Stimulated activated naive CD8-positive, alpha-beta T cell treated with anti-CD3 and anti-CD28 coated beads, Interleukin-15, amount 100 ng/mL, for 72 hours (primary cell): ENCODE data around the gene ADORA1.
A peak's percentile ranks its signal among the peaks of the same experiment; 100 is the strongest.

ENCODE experiments used
- ATAC-seq: fragments of 150-1000 bp; cut with Tn5 transposase; 2 replicates; pipeline ENCODE4 v1.10.0; 2021; ENCODE audit warnings: mild to moderate bottlenecking, moderate library complexity
- DNase-seq, 2 donors: peaks; one replicate each; pipeline ENCODE4 v3.0.0; 2021 to 2022
- H3K27ac Mint-ChIP-seq, 2 donors: one replicate each; pipeline ENCODE4 v1.8.0; 2022; ENCODE audit warnings: mild to moderate bottlenecking in 2 of 2, mixed read lengths in 2 of 2, moderate library complexity in 2 of 2
- H3K27me3 Mint-ChIP-seq: one replicate; pipeline ENCODE4 v1.8.0; 2022; ENCODE audit warnings: mixed read lengths
- H3K4me1 Mint-ChIP-seq: one replicate; pipeline ENCODE4 v1.8.0; 2022; ENCODE audit warnings: mild to moderate bottlenecking, mixed read lengths
- H3K4me3 Mint-ChIP-seq, 2 donors: one replicate each; pipeline ENCODE4 v1.8.0; 2022; ENCODE audit warnings: mild to moderate bottlenecking in 2 of 2, mixed read lengths in 2 of 2, moderate library complexity in 1 of 2
- H3K9me3 Mint-ChIP-seq, 2 donors: one replicate each; pipeline ENCODE4 v1.8.0; 2022; ENCODE audit warnings: mixed read lengths in 2 of 2

The ADORA1 gene

GRCh38 chr1:203167026-203167912 lies 39.7 kb downstream of the ADORA1 start:
- peak; percentile 26 for ATAC-seq
- H3K27me3 Mint-ChIP-seq, result peaks cover 13% of the 10 kb centered on the region
- H3K4me1 Mint-ChIP-seq, result peaks cover 11% of the 10 kb centered on the region
- no peak overlapping the region for H3K27ac Mint-ChIP-seq
- no peaks in the 10 kb centered on the region for H3K9me3 Mint-ChIP-seq
- no peak overlapping the region for H3K4me3 Mint-ChIP-seq
- DNase-seq, result no peak

GRCh38 chr1:203167913-203168200 lies 40.3 kb downstream of the ADORA1 start:
- no peak for ATAC-seq
- no peak for DNase-seq
- Mint-ChIP-seq H3K4me3 (no peak overlapping the region), H3K27ac (no peak overlapping the region), H3K4me1 (peaks cover 11% of the 10 kb centered on the region), H3K9me3 (no peaks in the 10 kb centered on the region), H3K27me3 (peaks cover 7% of the 10 kb centered on the region)

- no peak for DNase-seq
- Mint-ChIP-seq H3K9me3 (no peaks in the 10 kb centered on the region), H3K27ac (no peak overlapping the region), H3K4me3 (no peak overlapping the region), H3K27me3 (peaks cover 3% of the 10 kb centered on the region), H3K4me1 (peaks cover 11% of the 10 kb centered on the region)
- no peak for ATAC-seq
These were observed 40.8 kb downstream of the ADORA1 start for GRCh38 chr1:203168256-203168786.

GRCh38 chr1:203168991-203169390 lies 41.5 kb downstream of the ADORA1 start:
- Mint-ChIP-seq H3K4me1 (peaks cover 11% of the 10 kb centered on the region), H3K27ac (peak overlapping the region; percentile 4 to 37), H3K9me3 (no peaks in the 10 kb centered on the region), H3K4me3 (no peak overlapping the region), H3K27me3 (no peaks in the 10 kb centered on the region)
- DNase-seq (no peak), ATAC-seq (no peak)

DNA sequence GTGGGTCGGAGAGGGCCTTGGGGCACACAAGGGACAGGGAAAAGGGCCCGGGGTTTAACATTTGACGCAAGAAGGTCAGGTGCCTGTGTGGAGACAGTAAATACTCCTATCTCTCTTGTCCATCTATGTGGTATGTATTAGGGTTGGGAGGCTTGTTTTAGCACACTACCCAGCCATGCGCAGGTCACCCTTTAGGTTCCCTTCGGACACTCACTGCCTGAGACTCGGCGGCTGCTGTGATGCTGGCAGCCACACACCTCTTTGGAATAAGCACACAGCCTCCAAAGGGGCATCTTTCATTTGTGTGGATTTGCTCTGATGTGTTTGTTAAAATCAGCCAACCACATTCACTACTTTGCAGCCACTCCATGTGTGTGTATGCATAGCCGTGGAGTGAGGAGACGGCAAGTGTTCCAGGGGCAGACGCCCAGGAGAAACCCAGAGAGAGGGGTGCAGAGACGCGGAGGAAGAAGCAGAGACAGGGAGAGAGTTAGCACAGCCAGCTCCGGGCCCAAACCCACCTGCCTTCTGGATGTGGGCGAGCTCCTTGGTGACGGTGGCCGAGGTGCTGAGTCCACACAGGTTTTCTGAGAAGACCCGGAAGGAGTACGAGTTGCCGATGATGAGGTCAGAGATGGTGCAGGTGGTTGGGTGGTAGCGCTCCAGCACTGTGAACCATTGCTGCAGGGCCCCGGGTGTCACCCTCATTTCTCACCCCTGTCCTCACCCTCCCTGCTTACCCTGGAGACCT lies 42.4 kb downstream of the ADORA1 start:
- ATAC-seq, result no peak
- no peak overlapping the region for H3K27ac Mint-ChIP-seq
- H3K27me3 Mint-ChIP-seq, result no peaks in the 10 kb centered on the region
- H3K4me3 Mint-ChIP-seq, result no peak overlapping the region
- no peak for DNase-seq
- H3K4me1 Mint-ChIP-seq, result peaks cover 11% of the 10 kb centered on the region
- no peaks in the 10 kb centered on the region for H3K9me3 Mint-ChIP-seq

DNA sequence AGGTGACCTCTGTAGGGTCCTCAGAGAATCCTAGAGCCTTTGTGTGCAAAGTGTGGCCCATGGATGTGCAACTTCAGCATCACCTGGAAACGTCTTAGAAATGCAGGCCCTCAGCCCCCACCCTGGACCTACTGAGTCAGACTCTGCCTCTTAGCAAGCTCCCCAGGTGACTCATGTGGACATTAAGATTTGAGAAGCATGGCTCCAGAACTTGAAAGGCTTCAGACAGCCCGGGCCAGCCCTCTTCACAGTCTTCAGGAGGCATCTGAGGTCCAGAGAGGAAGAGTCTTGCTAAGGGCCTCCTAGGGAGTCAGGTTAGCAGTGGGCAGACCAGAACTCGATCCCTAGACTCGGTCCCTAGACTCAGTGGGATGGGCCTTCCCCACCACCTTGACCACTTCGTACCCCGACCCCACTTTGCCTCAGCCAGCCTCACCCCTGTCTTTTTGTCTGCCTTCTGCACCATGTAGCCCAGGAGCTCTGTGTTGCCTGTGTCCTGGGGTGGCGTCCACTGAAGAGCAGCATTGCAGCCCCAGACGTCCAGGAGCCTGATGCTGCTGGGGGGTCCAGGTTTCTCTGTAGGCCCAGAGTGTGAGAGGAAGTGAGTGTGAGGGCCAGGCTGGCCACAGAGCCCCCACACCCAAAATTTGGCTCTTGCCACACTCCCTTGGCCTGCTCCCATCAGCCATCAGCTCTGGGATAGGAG lies 43.3 kb downstream of the ADORA1 start:
- no peaks in the 10 kb centered on the region for H3K9me3 Mint-ChIP-seq
- no peak overlapping the region for H3K4me3 Mint-ChIP-seq
- no peak overlapping the region for H3K27ac Mint-ChIP-seq
- H3K4me1 Mint-ChIP-seq, result peaks cover 11% of the 10 kb centered on the region
- DNase-seq (no peak), ATAC-seq (no peak)
- no peaks in the 10 kb centered on the region for H3K27me3 Mint-ChIP-seq

- H3K4me3 Mint-ChIP-seq, result no peak overlapping the region
- ATAC-seq (no peak), DNase-seq (no peak)
- no peaks in the 10 kb centered on the region for H3K27me3 Mint-ChIP-seq
- no peak overlapping the region for H3K27ac Mint-ChIP-seq
- H3K4me1 Mint-ChIP-seq, result peaks cover 9% of the 10 kb centered on the region
- H3K9me3 Mint-ChIP-seq, result no peaks in the 10 kb centered on the region
These were observed 44.0 kb downstream of the ADORA1 start for GRCh38 chr1:203171341-203172183.

- Mint-ChIP-seq H3K27ac (peak overlapping the region; percentile 37 to 40), H3K4me3 (no peak overlapping the region), H3K4me1 (peaks cover 2% of the 10 kb centered on the region), H3K9me3 (no peaks in the 10 kb centered on the region), H3K27me3 (no peaks in the 10 kb centered on the region)
- DNase-seq (peak; percentile 40 to 41), ATAC-seq (peak; percentile 43)
These were observed 44.9 kb downstream of the ADORA1 start for GRCh38 chr1:203172184-203173010.

DNA sequence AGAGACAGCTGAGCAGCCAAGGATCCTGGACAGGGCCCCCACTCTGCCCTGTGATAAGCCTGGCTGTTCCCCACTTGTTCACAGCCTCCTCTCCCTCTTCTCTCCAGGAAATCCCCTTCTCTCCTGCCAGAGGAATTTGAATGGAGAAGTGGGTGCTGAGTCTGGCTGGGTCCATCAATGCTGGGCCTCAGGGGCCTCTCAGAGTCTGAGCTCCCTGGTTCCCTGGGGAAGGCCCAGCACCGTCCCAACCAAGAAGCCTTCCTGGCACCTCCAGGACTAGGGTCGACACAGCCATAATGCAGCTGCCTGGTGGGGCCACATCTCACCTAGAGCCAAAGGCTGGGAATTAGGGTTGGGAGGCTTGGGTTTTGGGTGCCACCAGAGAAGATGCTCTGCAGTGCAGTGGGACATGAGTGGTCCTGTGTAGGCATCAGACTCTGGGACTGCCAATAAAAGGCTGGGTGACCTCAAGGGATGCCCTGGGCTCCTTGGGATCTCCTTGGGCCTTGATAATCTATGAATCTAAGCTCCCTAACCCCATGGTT lies 45.6 kb downstream of the ADORA1 start:
- DNase-seq, result no peak
- Mint-ChIP-seq H3K27ac (peak overlapping the region in 1 of 2 donors; percentile 61), H3K4me1 (no peaks in the 10 kb centered on the region), H3K4me3 (no peak overlapping the region), H3K9me3 (no peaks in the 10 kb centered on the region), H3K27me3 (no peaks in the 10 kb centered on the region)
- ATAC-seq, result no peak

GRCh38 chr1:203173566-203173965 lies 46.0 kb downstream of the ADORA1 start:
- peak overlapping the region in 1 of 2 donors; percentile 61 for H3K27ac Mint-ChIP-seq
- no peak for ATAC-seq
- H3K27me3 Mint-ChIP-seq, result no peaks in the 10 kb centered on the region
- H3K4me3 Mint-ChIP-seq, result no peak overlapping the region
- DNase-seq, result no peak
- H3K9me3 Mint-ChIP-seq, result no peaks in the 10 kb centered on the region
- no peaks in the 10 kb centered on the region for H3K4me1 Mint-ChIP-seq

- DNase-seq (no peak), ATAC-seq (no peak)
- H3K27me3 Mint-ChIP-seq, result no peaks in the 10 kb centered on the region
- no peak overlapping the region for H3K27ac Mint-ChIP-seq
- no peaks in the 10 kb centered on the region for H3K4me1 Mint-ChIP-seq
- H3K4me3 Mint-ChIP-seq, result no peak overlapping the region
- no peaks in the 10 kb centered on the region for H3K9me3 Mint-ChIP-seq
These were observed 46.9 kb downstream of the ADORA1 start for GRCh38 chr1:203174324-203174985.

- DNase-seq (no peak), ATAC-seq (no peak)
- H3K27ac Mint-ChIP-seq, result no peak within 1 kb of the TSS
- H3K4me3 Mint-ChIP-seq, result no peak within 1 kb of the TSS
- no peaks in the 10 kb centered on the region for H3K27me3 Mint-ChIP-seq
- H3K9me3 Mint-ChIP-seq, result no peaks in the 10 kb centered on the region
- H3K4me1 Mint-ChIP-seq, result no peaks in the 10 kb centered on the region
These were observed 47.8 kb downstream of the ADORA1 start, which contains the start of gene MYBPH for GRCh38 chr1:203175237-203175826. Gene MYBPH (minus strand): TSS chr1:203175826. CDS start chr1:203175755, 71 bp downstream.

GRCh38 chr1:203175827-203176241 lies 48.3 kb downstream of the ADORA1 start:
- no peaks in the 10 kb centered on the region for H3K9me3 Mint-ChIP-seq
- H3K4me1 Mint-ChIP-seq, result no peaks in the 10 kb centered on the region
- no peaks in the 10 kb centered on the region for H3K27me3 Mint-ChIP-seq
- H3K4me3 Mint-ChIP-seq, result no peak overlapping the region
- H3K27ac Mint-ChIP-seq, result no peak overlapping the region
- peak; percentile 11 for ATAC-seq
- no peak for DNase-seq
